ENCODE data around the gene KIT. TPM values are rescaled to one million over a fixed set of nuclear protein-coding genes. Genes with fewer than 3 reads are reported as not detected.

KIT gene
- total RNA-seq, 1 donor from 2014 or later, result 0.15 TPM

- intact Hi-C loops (cut with micrococcal nuclease), result no loop called here
Observed at GRCh38 chr4:54660591-54660990, 2.8 kb downstream of the KIT start.

GRCh38 chr4:54661169-54661568 lies 3.4 kb downstream of the KIT start:
- intact Hi-C loops (cut with micrococcal nuclease), result no loop called here

- intact Hi-C loops (cut with micrococcal nuclease), result no loop called here
Observed at GRCh38 chr4:54661686-54662085, 3.9 kb downstream of the KIT start.

- intact Hi-C loops (cut with micrococcal nuclease), result no loop called here
Observed at GRCh38 chr4:54662123-54662522, 4.4 kb downstream of the KIT start.

- intact Hi-C loops (cut with micrococcal nuclease), result no loop called here
Observed at GRCh38 chr4:54662901-54663585, 5.3 kb downstream of the KIT start.

- intact Hi-C loops (cut with micrococcal nuclease), result no loop called here
Observed at GRCh38 chr4:54664400-54664799, 6.6 kb downstream of the KIT start.

- intact Hi-C loops (cut with micrococcal nuclease), result no loop called here
Observed at GRCh38 chr4:54668014-54668611, 10.4 kb downstream of the KIT start.

- intact Hi-C loops (cut with micrococcal nuclease), result no loop called here
Observed at GRCh38 chr4:54669831-54670230, 12.1 kb downstream of the KIT start.

- intact Hi-C loops (cut with micrococcal nuclease), result no loop called here
Observed at GRCh38 chr4:54675721-54676461, 18.1 kb downstream of the KIT start.

- intact Hi-C loops (cut with micrococcal nuclease), result no loop called here
Observed at GRCh38 chr4:54676658-54677057, 18.9 kb downstream of the KIT start.

- intact Hi-C loops (cut with micrococcal nuclease), result no loop called here
Observed at GRCh38 chr4:54677416-54677815, 19.7 kb downstream of the KIT start.

- intact Hi-C loops (cut with micrococcal nuclease), result no loop called here
Observed at GRCh38 chr4:54677853-54678650, 20.3 kb downstream of the KIT start.

- intact Hi-C loops (cut with micrococcal nuclease), result no loop called here
Observed at GRCh38 chr4:54678826-54679225, 21.1 kb downstream of the KIT start.

GRCh38 chr4:54679813-54680212 lies 22.1 kb downstream of the KIT start:
- intact Hi-C loops (cut with micrococcal nuclease), result no loop called here

GRCh38 chr4:54683616-54684346 lies 26.0 kb downstream of the KIT start:
- intact Hi-C loops (cut with micrococcal nuclease), result loop anchor here (1.0 to 2.0 kb wide), 2 partner anchors 158 to 361 kb away; no protein-coding TSS in a partner anchor

GRCh38 chr4:54685810-54686209 lies 28.1 kb downstream of the KIT start:
- intact Hi-C loops (cut with micrococcal nuclease), result no loop called here

- intact Hi-C loops (cut with micrococcal nuclease), result no loop called here
Observed at GRCh38 chr4:54687887-54688841, 30.4 kb downstream of the KIT start.

GRCh38 chr4:54695337-54695736 lies 37.6 kb downstream of the KIT start:
- intact Hi-C loops (cut with micrococcal nuclease), result no loop called here

GRCh38 chr4:54695788-54696187 lies 38.0 kb downstream of the KIT start:
- intact Hi-C loops (cut with micrococcal nuclease), result no loop called here

GRCh38 chr4:54696649-54697048 lies 38.9 kb downstream of the KIT start:
- intact Hi-C loops (cut with micrococcal nuclease), result no loop called here

Measured in T-helper 1 cell treated with Interleukin-12 subunit alpha and Interleukin-12 subunit beta and Interleukin-4 antibody, amounts not matched to agents 30 ng/mL and 1 ng/mL, for 36 hours (primary cell).